ENCODE measurements around the gene ATP10B. TPM values are rescaled to one million over a fixed set of nuclear protein-coding genes. Genes with fewer than 3 reads are reported as not detected.
"Not testable (repeated sequence)": the region's sequence is repeated elsewhere in the genome, so short reads cannot be mapped to it uniquely, and the experiment has no call there.

Gene ATP10B
- total and polyA plus RNA-seq, 2 of the 8 experiments (the other 6 are each of a cell fraction or from before 2014, with no cell fraction given) = 0.06 to 0.11 TPM

DNA sequence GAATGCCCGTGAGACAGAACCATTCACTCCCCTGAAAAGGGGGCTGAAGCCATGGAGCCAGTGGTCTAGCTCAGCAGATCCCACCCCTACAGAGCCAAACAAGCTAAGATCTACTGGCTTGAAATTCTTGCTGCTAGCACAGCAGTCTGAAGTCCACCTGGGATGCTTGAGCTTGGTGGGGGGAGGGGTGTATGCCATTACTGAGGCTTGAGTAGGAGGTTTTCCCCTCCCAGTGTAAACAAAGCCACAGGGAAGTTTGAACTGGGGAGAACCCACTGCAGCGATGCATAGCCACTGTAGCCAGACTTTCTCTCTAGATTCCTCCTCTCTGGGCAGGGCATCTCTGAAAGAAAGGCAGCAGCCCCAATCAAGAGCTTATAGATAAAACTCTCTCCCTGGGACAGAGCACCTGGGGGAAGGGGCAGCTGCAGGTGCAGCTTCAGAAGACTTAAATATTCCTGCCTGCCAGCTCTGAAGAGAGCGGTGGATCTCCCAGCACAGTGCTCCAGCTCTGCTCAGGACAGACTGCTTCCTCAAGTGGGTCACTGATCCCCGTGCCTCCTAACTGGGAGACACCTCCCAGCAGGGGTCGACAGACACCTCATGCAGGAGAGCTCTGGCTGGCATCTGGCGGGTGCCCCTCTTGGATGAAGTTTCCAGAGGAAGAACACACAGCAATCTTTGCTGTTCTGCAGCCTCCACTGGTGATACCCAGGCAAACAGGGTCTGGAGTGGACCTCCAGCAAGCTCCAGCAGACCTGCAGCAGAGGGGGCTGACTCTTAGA, 41.4 kb upstream of the ATP10B start:
- H3K4me1 ChIP-seq (replicated peaks in 1 of 4; ENCODE audit: control insufficient read depth in 3 of 4, insufficient read depth in 4 of 4, low read length in 3 of 4); H3K4me2 ChIP-seq (ENCODE audit: insufficient read depth in 1 of 2, low read depth in 2 of 2, low read length in 2 of 2); H4K8ac ChIP-seq (ENCODE audit: extremely low read depth, insufficient read depth, low read length); H3K27ac ChIP-seq (ENCODE audit: low read depth, low read length); H2BK15ac ChIP-seq (ENCODE audit: low read length); H3K36me3 ChIP-seq (ENCODE audit: control insufficient read depth in 2 of 4, insufficient read depth in 4 of 4, low read length in 3 of 4); DNase-seq (ENCODE audit: low read depth in 1 of 2, low spot score in 2 of 2); H3K18ac ChIP-seq (ENCODE audit: extremely low read depth, low read length); H3K79me2 ChIP-seq (ENCODE audit: control insufficient read depth in 1 of 2, insufficient read depth in 2 of 2, low read length in 2 of 2); H4K20me1 ChIP-seq (replicated peaks in 1 of 2; ENCODE audit: control insufficient read depth in 1 of 2, insufficient read depth in 2 of 2, low read length in 2 of 2); H2AK5ac ChIP-seq (ENCODE audit: low read depth, low read length); H3K9me3 ChIP-seq (ENCODE audit: insufficient read depth in 2 of 2, low read depth in 1 of 2, low read length in 1 of 2); H2BK12ac ChIP-seq (ENCODE audit: low read depth, low read length); H2BK120ac ChIP-seq (replicated peaks; ENCODE audit: low read depth, low read length); H4K5ac ChIP-seq (ENCODE audit: insufficient read length, low read depth, low read length); H3K23me2 ChIP-seq (ENCODE audit: low read depth, low read length); H4K91ac ChIP-seq (replicated peaks; ENCODE audit: insufficient read length, low read length); H3K4ac ChIP-seq (replicated peaks; ENCODE audit: insufficient read length, low read depth, low read length); H3K4me3 ChIP-seq (ENCODE audit: extremely low read depth in 1 of 4, insufficient read depth in 2 of 4, low read depth in 3 of 4, low read length in 4 of 4); H3K9ac ChIP-seq (replicated peaks in 1 of 4; ENCODE audit: extremely low read depth in 1 of 4, low read depth in 3 of 4, low read length in 3 of 4); H3K27me3 ChIP-seq (replicated peaks in 1 of 4; ENCODE audit: control insufficient read depth in 3 of 4, extremely low read depth in 1 of 4, insufficient read depth in 3 of 4, low read length in 3 of 4); H2BK20ac ChIP-seq (ENCODE audit: low read length); POLR2A ChIA-PET (ENCODE audit: partially characterized antibody); H3K14ac ChIP-seq (ENCODE audit: insufficient read length); H3K23ac ChIP-seq (ENCODE audit: insufficient read length); H2AFZ ChIP-seq (ENCODE audit: low read length); H2BK5ac ChIP-seq (ENCODE audit: low read depth, low read length); H3K79me1 ChIP-seq (ENCODE audit: low read depth, low read length); H3K56ac ChIP-seq (replicated peaks; ENCODE audit: insufficient read length, low read depth, low read length); FAIRE-seq: not testable (repeated sequence)
- CTCF ChIA-PET (ENCODE audit: partially characterized antibody) = interaction anchor here (1.0 kb wide), 1 partner anchor 218 kb away, joined by 3 read pairs; no protein-coding TSS in a partner anchor
- 93% methylated on average over 5 of the region's 6 CpGs; no CpG with 5 or more reads in 1 of the 2 experiments for WGBS, 2 experiments (ENCODE audit: extremely low coverage in 1 of 2, insufficient coverage in 1 of 2, insufficient read length in 1 of 2, insufficient replicate concordance in 2 of 2, low coverage in 1 of 2, low lambda C conversion rate in 2 of 2, missing lambda C conversion rate in 1 of 2)

Data from H1 (cell line).